Gastrocnemius medialis (tissue), 4 donors: Measurements from ENCODE around the gene NCAM2.

Source experiments
- CTCF ChIP-seq, 5 experiments: fragments of 450-650 bp in 3 of 5; fragments of 200-600 bp in 2 of 5; sonication (generic) in 2 of 5; IDR thresholded peaks in 4 of 5; conservative IDR thresholded peaks in 1 of 5; 1 replicate in 4 of 5; 2 replicates in 1 of 5; pipeline ENCODE4 v1.5.1; 2016 to 2019; ENCODE audit warnings: antibody characterized with exemption in 5 of 5, mild to moderate bottlenecking in 3 of 5, moderate library complexity in 3 of 5
- POLR2A ChIP-seq, 2 donors: fragments of 450-650 bp; IDR thresholded peaks; one replicate each; pipeline ENCODE4 v1.6.1; 2017; ENCODE audit warnings: antibody characterized with exemption in 2 of 2, mild to moderate bottlenecking in 2 of 2, moderate library complexity in 2 of 2

DNA sequence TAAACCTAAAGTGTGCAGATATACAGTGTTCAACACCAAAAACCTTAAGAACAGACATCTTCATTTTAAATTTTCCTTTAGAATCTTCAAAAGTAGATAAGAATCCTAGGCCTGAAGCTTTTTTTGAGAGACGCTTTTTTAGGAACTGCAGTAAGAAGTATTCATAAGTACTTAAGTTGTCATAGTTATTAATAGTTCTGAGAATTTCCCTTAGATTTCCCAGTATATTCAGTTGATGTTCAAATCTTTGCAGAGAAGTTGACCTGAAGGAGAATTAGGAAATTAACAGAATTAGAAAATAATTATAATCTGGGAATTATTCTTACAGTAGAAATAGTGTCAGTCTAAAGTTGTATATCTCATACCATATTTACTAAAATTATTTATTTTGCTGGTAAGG lies 150.3 kb downstream of the NCAM2 start:
- TF ChIP-seq CTCF (IDR thresholded peaks at IDR 0.05 in 4 of 5, conservative IDR thresholded peaks at IDR 0.05 in 1 of 5) (no peak), POLR2A (IDR thresholded peaks at IDR 0.05) (no peak)
